Measurements from ENCODE around the gene LYPD6B.

The LYPD6B gene

GRCh38 chr2:149012545-149012944 lies 26.0 kb upstream of the LYPD6B start:
- DNase-seq (ENCODE audit: low read depth in 1 of 2, low spot score in 1 of 2) = no peak
- Histone ChIP-seq H3K27me3 (ENCODE audit: insufficient read depth, poor library complexity, severe bottlenecking) (no peaks in the 10 kb centered on the region), H3K4me3 (replicated peaks; ENCODE audit: insufficient read depth, low read length) (no peak overlapping the region), H3K27ac (replicated peaks) (no peak overlapping the region)
- no peak for TF ChIP-seq REST (IDR thresholded peaks at IDR 0.05; ENCODE audit: insufficient replicate concordance, low read depth)
- no peak for TF ChIP-seq SPI1 (IDR thresholded peaks at IDR 0.05; ENCODE audit: borderline replicate concordance, low read depth)
- TF ChIP-seq POLR2AphosphoS5 (IDR thresholded peaks at IDR 0.05; ENCODE audit: low read depth) = no peak
- no peak for TF ChIP-seq CTCF (IDR thresholded peaks at IDR 0.05; ENCODE audit: insufficient read depth, low read length)
- no peak for TF ChIP-seq GABPA (IDR thresholded peaks at IDR 0.05; ENCODE audit: low read depth)

- DNase-seq (ENCODE audit: low read depth in 1 of 2, low spot score in 1 of 2) = no peak
- TF ChIP-seq CTCF (IDR thresholded peaks at IDR 0.05; ENCODE audit: insufficient read depth, low read length) (no peak), SPI1 (IDR thresholded peaks at IDR 0.05; ENCODE audit: borderline replicate concordance, low read depth) (no peak), REST (IDR thresholded peaks at IDR 0.05; ENCODE audit: insufficient replicate concordance, low read depth) (no peak), GABPA (IDR thresholded peaks at IDR 0.05; ENCODE audit: low read depth) (no peak), POLR2AphosphoS5 (IDR thresholded peaks at IDR 0.05; ENCODE audit: low read depth) (no peak)
- Histone ChIP-seq H3K4me3 (replicated peaks; ENCODE audit: insufficient read depth, low read length) (no peak overlapping the region), H3K27ac (replicated peaks) (no peak overlapping the region), H3K27me3 (ENCODE audit: insufficient read depth, poor library complexity, severe bottlenecking) (no peaks in the 10 kb centered on the region)
Measured at GRCh38 chr2:149015501-149015900, 23.0 kb upstream of the LYPD6B start.

- no peak for DNase-seq (ENCODE audit: low read depth in 1 of 2, low spot score in 1 of 2)
- Histone ChIP-seq H3K27ac (replicated peaks) (no peak overlapping the region), H3K4me3 (replicated peaks; ENCODE audit: insufficient read depth, low read length) (no peak overlapping the region), H3K27me3 (ENCODE audit: insufficient read depth, poor library complexity, severe bottlenecking) (no peaks in the 10 kb centered on the region)
- TF ChIP-seq REST (IDR thresholded peaks at IDR 0.05; ENCODE audit: insufficient replicate concordance, low read depth) = no peak
- no peak for TF ChIP-seq CTCF (IDR thresholded peaks at IDR 0.05; ENCODE audit: insufficient read depth, low read length)
- no peak for TF ChIP-seq SPI1 (IDR thresholded peaks at IDR 0.05; ENCODE audit: borderline replicate concordance, low read depth)
Measured at GRCh38 chr2:149015926-149016563, 22.5 kb upstream of the LYPD6B start.

All from HL-60 (cell line).